ENCODE measurements around the gene PRKCE. TPM values are rescaled to one million over a fixed set of nuclear protein-coding genes. Genes with fewer than 3 reads are reported as not detected.

PRKCE gene
- total and polyA plus RNA-seq, 11 donors = 4.1 to 22.3 (median 16.2) TPM

GRCh38 chr2:45954233-45954850 lies 302.9 kb downstream of the PRKCE start:
- no peak overlapping the region for H3K4me3 ChIP-seq
- H3K27ac ChIP-seq = no peak overlapping the region
- H3K9me3 ChIP-seq = no peaks in the 10 kb centered on the region
- H3K27me3 ChIP-seq = no peaks in the 10 kb centered on the region
- DNase-seq (no peak), ATAC-seq (no peak)
- TF ChIP-seq POLR2A (IDR thresholded peaks at IDR 0.05) = no peak
- no peak for TF ChIP-seq CTCF (IDR thresholded peaks at IDR 0.05)
- peaks cover 0 to 11% (median 5%) of the 10 kb centered on the region in 12 donors for H3K4me1 ChIP-seq
- 94 to 98% (median 95%) methylated on average over 1 of the region's 1 CpG for WGBS, 4 donors
- intact Hi-C loops (cut with DNase I) = no loop called here
- H3K36me3 ChIP-seq = no peaks in the 10 kb centered on the region

GRCh38 chr2:45957533-45958227 lies 306.2 kb downstream of the PRKCE start:
- TF ChIP-seq CTCF (IDR thresholded peaks at IDR 0.05) (no peak), POLR2A (IDR thresholded peaks at IDR 0.05) (no peak)
- Histone ChIP-seq H3K36me3 (no peaks in the 10 kb centered on the region), H3K27me3 (no peaks in the 10 kb centered on the region), H3K4me1 (peaks cover 0 to 23% (median 17%) of the 10 kb centered on the region in 12 donors), H3K27ac (no peak overlapping the region), H3K9me3 (no peaks in the 10 kb centered on the region), H3K4me3 (no peak overlapping the region)
- intact Hi-C loops (cut with DNase I) = no loop called here
- WGBS, 4 donors = 97 to 98% (median 98%) methylated on average over 4 of the region's 4 CpGs
- DNase-seq = no peak
- no peak for ATAC-seq

- Histone ChIP-seq H3K4me3 (no peak overlapping the region), H3K9me3 (no peaks in the 10 kb centered on the region), H3K4me1 (peaks cover 2 to 48% (median 37%) of the 10 kb centered on the region in 12 donors), H3K36me3 (no peaks in the 10 kb centered on the region), H3K27ac (no peak overlapping the region), H3K27me3 (no peaks in the 10 kb centered on the region)
- no peak for DNase-seq
- 93 to 95% (median 93%) methylated on average over 8 of the region's 8 CpGs for WGBS, 4 donors
- TF ChIP-seq POLR2A (IDR thresholded peaks at IDR 0.05) (no peak), CTCF (IDR thresholded peaks at IDR 0.05) (no peak)
- ATAC-seq = no peak
- intact Hi-C loops (cut with DNase I) = no loop called here
These were observed 308.8 kb downstream of the PRKCE start for GRCh38 chr2:45960057-45960863.
